ENCODE measurements around the gene CRYBG1.

The CRYBG1 gene

DNA sequence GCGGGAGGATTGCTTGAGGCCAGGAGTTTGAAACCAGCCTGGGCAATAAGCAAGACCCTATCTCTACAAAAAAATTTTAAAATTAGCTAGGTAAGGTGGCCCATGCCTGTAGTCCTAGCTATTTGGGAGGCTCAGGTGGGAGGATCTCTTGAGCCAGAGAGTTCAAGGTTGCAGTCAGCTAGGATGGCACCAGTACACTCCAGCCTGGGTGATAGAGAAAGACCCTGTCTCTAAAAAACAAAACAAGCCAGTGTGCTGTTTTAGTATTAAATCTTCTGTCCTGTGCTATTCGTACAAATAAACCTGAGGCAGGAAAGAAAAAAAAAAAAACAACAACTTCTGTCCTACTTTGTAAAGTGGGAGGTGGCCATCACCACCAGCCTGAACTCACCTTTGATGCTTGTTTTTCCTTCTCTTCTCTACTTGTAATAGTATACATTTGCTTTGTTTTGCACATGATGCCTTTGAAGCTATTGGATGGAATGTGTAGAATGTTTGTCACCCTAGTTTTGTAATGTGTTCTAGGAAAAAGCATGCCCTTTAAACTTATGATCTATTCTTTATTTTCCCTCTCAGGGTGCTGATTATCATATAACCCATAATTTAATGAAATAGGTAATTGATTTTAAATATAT, 102.5 kb downstream of the CRYBG1 start:
- no peak for DNase-seq

DNA sequence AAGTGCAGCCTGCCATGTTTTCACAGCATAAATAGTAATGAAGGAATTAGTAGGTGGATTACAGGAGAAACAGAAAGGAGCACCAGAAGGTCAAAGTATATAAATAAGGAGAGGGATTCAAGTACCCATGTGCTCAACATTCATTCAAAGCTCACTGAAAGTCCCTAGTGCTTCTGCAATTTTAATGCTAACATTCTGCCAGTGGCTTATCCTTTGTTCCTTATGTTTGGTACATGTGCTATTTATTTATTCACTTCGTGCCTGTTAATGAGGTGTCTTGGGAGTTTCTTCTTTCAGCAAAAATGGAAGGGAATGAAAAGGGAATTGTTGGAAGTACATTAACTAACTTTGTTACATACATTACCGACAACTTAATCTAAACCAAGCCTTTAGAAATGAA, 105.7 kb downstream of the CRYBG1 start:
- DNase-seq: no peak

GRCh38 chr6:106468935-106469334, 108.4 kb downstream of the CRYBG1 start:
- DNase-seq: no peak

DNA sequence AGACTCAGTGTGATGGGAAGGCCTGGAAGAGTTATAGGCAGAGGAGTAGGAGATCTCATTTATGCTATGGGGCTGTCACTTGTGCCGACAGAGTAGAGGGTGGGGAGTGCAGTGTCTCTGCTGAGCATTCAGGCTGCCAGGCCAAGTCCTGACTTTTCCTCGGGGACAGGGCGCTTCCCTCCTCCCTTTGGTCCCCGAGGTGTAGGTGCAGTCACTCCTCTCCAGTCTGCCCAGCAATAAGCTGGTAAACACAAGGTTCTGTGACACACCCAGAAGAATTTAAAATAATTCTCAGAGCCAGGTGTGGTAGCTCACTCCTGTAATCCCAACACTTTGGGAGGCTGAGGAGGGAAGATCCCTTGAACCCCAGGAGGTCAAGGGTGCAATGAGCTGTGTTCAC, 109.4 kb downstream of the CRYBG1 start:
- DNase-seq: no peak

DNA sequence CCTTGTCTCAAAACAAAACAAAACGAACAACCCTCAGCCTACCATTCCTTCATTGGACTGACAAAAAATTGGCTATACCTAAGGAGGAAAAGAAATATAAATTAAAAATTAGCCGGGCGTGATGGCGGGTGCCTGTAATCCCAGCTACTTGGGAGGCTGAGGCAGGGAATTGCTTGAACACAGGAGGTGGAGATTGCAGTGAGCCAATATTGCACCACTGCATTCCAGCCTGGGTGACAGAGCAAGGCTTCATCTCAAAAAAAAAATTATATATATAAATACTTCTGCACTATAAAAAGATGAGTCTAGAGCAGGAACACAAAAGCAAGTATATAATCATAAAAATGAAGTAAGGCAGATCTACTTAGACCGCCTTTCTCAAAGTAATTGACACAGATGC, 109.8 kb downstream of the CRYBG1 start:
- no peak for DNase-seq

GRCh38 chr6:106470811-106471210, 110.3 kb downstream of the CRYBG1 start:
- no peak for DNase-seq

DNA sequence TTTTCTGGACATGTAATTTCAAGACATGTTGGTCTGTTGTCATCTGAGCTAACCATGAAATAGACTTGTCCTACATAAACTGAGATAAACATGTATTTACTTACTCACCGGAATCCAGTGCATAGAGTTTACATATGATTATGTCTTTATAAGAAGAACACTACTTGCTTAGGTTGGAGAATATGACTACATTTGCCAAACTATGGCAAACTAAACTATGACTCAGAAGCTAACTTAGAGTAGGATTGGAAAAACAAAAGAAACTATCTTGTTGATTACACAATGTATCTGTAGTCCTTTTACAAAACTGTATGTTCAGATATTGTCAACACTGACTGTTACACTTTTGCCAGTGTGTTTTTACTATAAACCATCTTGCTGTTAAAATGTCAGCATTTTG, 113.3 kb downstream of the CRYBG1 start:
- no peak for DNase-seq

DNA sequence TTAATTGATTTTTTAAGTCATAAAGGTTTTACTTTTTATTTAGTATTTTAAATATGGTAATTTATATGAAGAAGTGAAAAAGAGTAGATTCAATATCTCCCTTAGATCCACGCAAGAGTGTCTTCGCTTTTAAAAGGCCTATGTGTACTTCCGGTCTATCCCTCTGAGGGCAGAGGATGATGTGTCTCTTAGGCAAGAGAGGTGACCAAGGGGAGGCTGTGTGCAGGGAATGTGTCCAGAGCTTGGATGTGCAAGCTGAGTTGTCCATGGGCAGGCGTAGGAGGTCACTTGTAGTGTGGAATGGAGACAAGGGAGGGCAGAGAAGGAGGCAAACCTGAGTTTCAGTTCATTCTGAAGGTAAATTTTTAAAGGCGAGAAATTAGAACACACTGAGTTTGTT, 113.9 kb downstream of the CRYBG1 start:
- DNase-seq: no peak

DNA sequence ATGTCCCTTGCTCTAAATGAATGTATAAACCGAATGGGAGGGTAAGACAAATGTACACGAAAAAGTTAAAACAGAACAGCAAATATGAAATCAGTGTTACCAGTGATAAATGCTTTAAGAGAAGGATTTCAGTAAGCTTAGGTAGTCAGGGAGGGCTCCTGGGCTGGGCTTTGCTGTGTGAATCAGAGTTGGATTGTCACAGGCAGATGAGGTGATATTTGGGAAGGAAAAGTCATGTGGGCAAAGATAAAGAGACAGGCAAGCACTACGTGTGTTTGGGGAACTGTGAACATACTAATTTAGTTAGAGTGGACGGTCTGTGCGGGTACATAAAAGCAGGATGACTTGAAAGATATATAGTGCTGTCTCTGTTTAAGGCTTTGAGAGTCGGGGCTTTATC, 114.8 kb downstream of the CRYBG1 start:
- no peak for DNase-seq

DNA sequence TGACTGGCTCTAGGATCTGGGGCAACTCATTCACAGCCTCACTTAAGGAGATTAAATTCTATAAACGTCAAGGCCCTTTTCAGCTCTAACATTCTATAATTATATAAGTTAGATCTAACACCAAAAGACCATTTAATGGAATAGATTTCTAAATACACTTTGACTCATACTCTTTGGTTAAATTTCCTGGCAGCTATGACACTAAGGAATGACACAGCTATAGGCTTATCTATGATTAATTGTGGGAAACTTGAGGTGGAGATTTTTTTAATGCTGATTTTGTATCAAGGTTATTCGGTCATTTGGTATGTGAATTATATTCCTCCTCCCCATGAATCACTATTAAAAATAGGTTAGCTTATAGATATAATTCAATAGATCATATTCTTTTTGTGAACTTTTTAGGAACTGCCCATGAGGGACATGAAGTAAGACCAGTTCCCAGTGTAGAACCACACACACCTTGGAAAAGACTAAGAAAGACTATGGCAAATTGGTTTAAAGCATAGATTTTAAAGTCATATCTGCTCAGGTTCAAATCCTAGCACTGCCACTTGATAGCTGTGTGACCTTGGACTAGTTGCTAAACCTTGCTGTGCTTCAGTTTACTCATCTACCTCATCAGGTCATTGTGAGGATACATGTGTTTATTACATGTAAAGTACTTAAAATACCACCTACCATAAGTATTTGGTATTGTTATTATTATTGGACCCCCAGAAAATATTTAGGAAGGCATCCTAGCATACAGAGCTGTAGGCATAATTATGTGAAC, 116.0 kb downstream of the CRYBG1 start:
- DNase-seq: no peak

- DNase-seq: no peak
Observed at GRCh38 chr6:106477146-106477545, 116.6 kb downstream of the CRYBG1 start.

DNA sequence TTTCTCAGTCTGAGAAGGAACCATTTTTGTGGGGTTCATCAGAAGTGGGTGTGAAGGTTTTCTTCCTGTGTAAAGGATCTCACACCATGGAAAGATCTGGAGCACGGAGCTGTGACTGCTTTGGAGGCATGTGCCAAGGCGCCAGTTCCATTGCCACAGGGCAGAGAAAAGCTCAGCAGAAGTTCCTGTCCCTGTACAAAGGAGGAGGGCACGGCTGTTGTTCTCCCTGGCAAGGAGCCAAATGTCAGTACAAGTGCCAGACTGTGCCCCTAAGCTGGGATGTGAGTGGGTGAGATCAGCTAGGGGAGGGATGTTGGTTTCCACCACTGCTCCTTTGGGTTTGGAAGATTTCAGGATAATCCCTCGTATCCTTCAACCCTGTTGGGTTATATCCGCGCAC, 117.3 kb downstream of the CRYBG1 start:
- DNase-seq: no peak

- DNase-seq: no peak
Observed at GRCh38 chr6:106486236-106486635, 125.7 kb downstream of the CRYBG1 start.

- DNase-seq: no peak
Observed at GRCh38 chr6:106488494-106489370, 128.2 kb downstream of the CRYBG1 start.

GRCh38 chr6:106490030-106490429, 129.5 kb downstream of the CRYBG1 start:
- no peak for DNase-seq

DNA sequence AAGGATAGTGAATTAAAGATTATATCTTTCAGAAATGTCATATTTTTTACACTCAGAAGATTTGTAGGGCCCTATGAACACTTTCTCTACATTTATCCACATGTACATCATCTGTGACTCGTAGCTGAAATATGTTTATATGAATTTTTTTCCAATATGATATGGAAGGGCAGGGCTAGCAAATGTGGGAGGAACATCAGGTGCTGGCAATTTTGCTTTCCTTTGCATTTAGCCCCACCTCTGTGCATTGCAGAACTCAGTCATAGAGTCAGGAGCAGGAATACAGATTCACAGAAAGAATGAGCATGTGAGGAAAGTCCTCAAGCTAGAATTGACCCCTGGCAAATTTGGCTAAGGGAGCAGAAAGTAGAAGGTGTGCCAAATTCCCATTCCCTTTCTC, 129.9 kb downstream of the CRYBG1 start:
- no peak for DNase-seq

DNA sequence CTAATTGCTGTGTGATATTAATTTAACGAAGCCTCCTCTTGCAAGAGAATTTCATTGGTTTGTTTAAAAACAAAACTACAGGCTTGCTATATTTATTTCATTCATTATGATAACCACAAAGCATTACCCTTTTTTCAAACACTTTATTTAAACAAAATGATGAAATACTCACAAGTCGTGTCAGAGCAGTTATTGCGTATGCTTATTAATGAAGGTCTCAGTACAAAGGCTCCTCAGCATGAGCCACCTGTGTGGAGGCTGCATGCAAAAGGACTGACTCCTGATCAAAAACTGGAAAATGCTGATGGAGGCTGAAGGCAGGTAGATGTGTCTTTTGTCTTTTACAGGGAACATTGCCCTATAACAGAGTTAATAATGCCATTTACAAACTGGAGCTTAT, 130.5 kb downstream of the CRYBG1 start:
- DNase-seq: no peak

- DNase-seq: no peak
Observed at GRCh38 chr6:106495014-106495413, 134.5 kb downstream of the CRYBG1 start.

DNA sequence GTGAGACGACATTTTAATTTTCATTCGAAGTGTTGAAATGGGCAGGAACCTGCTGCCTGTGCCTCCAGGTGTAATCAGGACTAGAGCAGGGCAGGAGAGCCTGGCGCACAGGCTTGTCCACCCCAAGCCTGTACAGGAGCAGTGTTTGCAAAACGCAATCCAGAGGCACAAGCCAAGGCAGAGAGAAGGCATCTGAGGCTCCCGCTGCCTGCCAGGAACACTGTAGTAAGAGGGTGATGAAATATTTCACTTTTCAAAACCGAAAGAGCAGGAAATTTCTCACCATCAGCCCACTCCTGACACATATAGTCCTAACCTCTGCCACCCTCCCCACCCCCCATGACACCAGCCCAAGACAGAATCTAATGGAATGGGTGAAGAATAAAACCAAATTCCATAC, 136.3 kb downstream of the CRYBG1 start:
- no peak for DNase-seq

DNA sequence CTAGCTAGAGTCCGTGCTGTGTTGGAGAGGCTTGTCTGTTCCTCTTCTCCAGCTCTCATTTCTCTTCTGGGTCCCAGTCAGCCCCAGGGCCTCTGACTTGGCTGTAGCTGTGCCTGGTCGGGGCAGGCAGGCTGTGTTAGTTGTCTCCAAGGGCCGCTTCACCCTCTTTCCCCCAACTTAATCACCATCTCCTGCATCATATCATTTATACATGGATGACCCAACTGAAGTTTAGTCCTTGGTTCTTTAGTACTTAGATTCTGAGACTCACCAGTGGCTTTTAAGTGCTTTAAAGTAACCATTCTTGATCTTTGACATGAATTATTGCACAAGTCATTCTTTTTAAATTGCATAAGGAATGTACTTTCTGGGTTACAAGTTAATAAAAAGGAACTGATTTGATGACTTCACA, 141.4 kb downstream of the CRYBG1 start:
- no peak for DNase-seq

- DNase-seq: no peak
Observed at GRCh38 chr6:106502559-106502958, 142.0 kb downstream of the CRYBG1 start.

DNA sequence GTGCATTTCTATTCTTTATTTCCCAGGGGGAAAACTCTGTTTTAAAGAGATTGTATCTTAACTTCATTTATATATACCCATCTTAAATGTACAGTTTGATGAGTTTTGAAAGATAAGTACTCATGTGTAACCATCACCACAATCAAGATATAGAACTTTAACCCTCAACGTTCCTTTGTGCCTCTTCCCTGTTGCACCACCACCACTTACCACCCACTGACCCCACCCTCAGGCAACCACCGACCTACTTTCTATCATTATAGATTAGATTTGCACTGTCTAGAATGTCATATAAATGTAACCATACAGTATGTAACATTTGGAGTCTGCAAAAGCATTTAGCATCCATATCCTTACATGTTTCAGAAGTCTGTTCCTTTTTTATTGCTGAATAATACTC, 147.8 kb downstream of the CRYBG1 start:
- no peak for DNase-seq

GRCh38 chr6:106508834-106509233, 148.3 kb downstream of the CRYBG1 start:
- no peak for DNase-seq

Measured in activated naive CD4-positive, alpha-beta T cell treated with anti-CD3 and anti-CD28 coated beads, Interleukin-2, amount 50 U/mL, for 16 hours (primary cell).